Urinary bladder (tissue), 4 donors: Measurements from ENCODE around the gene TMEM140. TPM values are rescaled to one million over a fixed set of nuclear protein-coding genes. Genes with fewer than 3 reads are reported as not detected.

Experiments used
- DNase-seq: peaks from one replicate; pipeline ENCODE4 v3.0.0-alpha.2; 2015; ENCODE audit errors: extremely low spot score
- H3K27ac ChIP-seq: one replicate; pipeline ENCODE4 v1.5.1; 2013; ENCODE audit warnings: low read depth, mild to moderate bottlenecking, moderate library complexity
- H3K36me3 ChIP-seq: one replicate; pipeline ENCODE4 v1.6.1; 2013; ENCODE audit warnings: mild to moderate bottlenecking, moderate library complexity; ENCODE audit not compliant: insufficient read depth
- H3K4me1 ChIP-seq: one replicate; pipeline ENCODE4 v1.6.1; 2013; ENCODE audit warnings: mild to moderate bottlenecking, moderate library complexity; ENCODE audit not compliant: insufficient read depth
- H3K4me3 ChIP-seq: one replicate; pipeline ENCODE4 v1.5.1; 2013; ENCODE audit warnings: low read depth, low read length
- WGBS: extraction: QIAGEN DNeasy Blood & Tissue Kit; methylation state at CpG from one replicate; pipeline ENCODE4 v1.1.7; 2013; 5-methylcytosine and 5-hydroxymethylcytosine counted together
- polyA plus RNA-seq: library from polyadenylated mRNA; stranded (reverse); fragments of 200-250 nt; gene quantifications from one replicate; pipeline ENCODE4 v1.2.3, GENCODE V29; 2013
- small RNA-seq: library from RNA; depleted of rRNA; stranded (forward); fragments of <200 nt; gene quantifications from one replicate; pipeline ENCODE3, GENCODE V24; 2014
- total RNA-seq: library from RNA; depleted of rRNA; stranded (reverse); fragments of >200 nt; gene quantifications from one replicate; pipeline ENCODE4 v1.2.3, GENCODE V29; 2014
- donor health status: healthy with polysubstance abuse.
- donor health status: healthy.

The TMEM140 gene
- total and polyA plus RNA-seq, 2 donors = 9.2 to 18.1 TPM

DNA sequence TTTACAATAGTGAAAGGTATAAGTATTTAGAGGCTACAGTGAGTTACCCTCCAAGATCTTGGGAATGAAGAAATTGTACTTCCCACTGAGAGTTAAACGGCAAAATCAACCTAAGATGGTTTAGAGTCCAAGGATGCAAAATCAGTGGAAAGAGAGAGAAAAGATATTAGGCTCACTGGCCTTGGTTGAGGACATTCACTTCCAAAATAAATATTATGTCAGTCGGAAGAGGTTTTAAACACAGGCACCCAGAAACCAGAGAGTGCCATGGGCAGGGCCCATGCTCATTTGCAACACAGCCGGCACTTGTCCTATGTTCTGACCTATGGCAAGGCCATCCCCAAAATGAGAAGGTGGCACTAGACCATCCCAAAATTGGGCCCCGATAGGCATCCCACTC lies 67.3 kb downstream of the TMEM140 start:
- Histone ChIP-seq H3K4me1 (no peaks in the 10 kb centered on the region), H3K4me3 (no peak overlapping the region), H3K36me3 (no peaks in the 10 kb centered on the region), H3K27ac (no peak overlapping the region)
- WGBS = 90% methylated on average over 4 of the region's 4 CpGs
- no peak for DNase-seq

DNA sequence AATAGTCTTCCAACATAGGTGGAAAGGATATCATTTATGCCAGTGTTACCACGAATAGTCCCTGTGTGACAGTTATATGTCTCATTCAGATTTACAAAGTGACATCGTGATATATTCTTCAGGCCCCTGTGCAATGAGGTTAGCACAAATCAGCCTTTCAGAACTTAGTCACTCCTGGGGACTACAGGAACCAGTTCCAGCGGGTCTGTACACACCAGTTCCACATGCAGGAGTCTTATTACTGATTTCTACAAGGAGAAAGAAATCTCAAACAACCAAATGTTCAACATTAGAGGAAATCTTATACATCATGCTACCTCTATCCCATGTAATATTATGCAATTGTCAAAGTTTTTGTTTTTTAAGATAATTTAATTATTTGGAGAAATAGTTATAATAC lies 67.8 kb downstream of the TMEM140 start:
- no peak overlapping the region for H3K27ac ChIP-seq
- no peaks in the 10 kb centered on the region for H3K4me1 ChIP-seq
- H3K36me3 ChIP-seq = no peaks in the 10 kb centered on the region
- no peak overlapping the region for H3K4me3 ChIP-seq
- 72% methylated on average over 3 of the region's 3 CpGs for WGBS
- no peak for DNase-seq

Small RNA genes within 50 kb of the gene (small RNA-seq; reads per million reads assigned to genes)
- gene MIR6509 = not detected

Other genes starting within 250 kb of the TMEM140 start
- 7.8 TPM for gene AGBL3, start 161.6 kb upstream of the TMEM140 start, total RNA-seq
- 1.4 TPM for gene AGBL3, start 161.6 kb upstream of the TMEM140 start, polyA plus RNA-seq
- gene CYREN, start 22.6 kb downstream of the TMEM140 start, total RNA-seq = 22.0 TPM
- gene CYREN, start 22.6 kb downstream of the TMEM140 start, polyA plus RNA-seq = 33.5 TPM
- gene WDR91, start 63.5 kb downstream of the TMEM140 start, total RNA-seq = 11.4 TPM
- 14.1 TPM for gene WDR91, start 63.5 kb downstream of the TMEM140 start, polyA plus RNA-seq
- not detected for gene STRA8, start 85.8 kb downstream of the TMEM140 start, total RNA-seq
- gene STRA8, start 85.8 kb downstream of the TMEM140 start, polyA plus RNA-seq = not detected